Memory B cell (primary cell): ENCODE data around the gene PAN2.
"Not testable (repeated sequence)": the region's sequence is repeated elsewhere in the genome, so short reads cannot be mapped to it uniquely, and the experiment has no call there.

Experiments
- ATAC-seq: fragments of 150-1000 bp; cut with Tn5 transposase; 2 replicates; pipeline ENCODE4 v1.10.0; 2021; ENCODE audit warnings: low read depth, mild to moderate bottlenecking, moderate library complexity
- DNase-seq, 2 donors: peaks; one replicate each; pipeline ENCODE4 v3.0.0; 2022; ENCODE audit warnings: low spot score in 2 of 2
- H3K27ac Mint-ChIP-seq: one replicate; pipeline ENCODE4 v1.8.0; 2022; ENCODE audit warnings: mild to moderate bottlenecking, moderate library complexity, mixed read lengths
- H3K27me3 Mint-ChIP-seq: one replicate; pipeline ENCODE4 v1.8.0; 2022; ENCODE audit warnings: mixed read lengths
- H3K36me3 Mint-ChIP-seq: one replicate; pipeline ENCODE4 v1.8.0; 2022; ENCODE audit warnings: mild to moderate bottlenecking, mixed read lengths
- H3K4me1 Mint-ChIP-seq: one replicate; pipeline ENCODE4 v1.8.0; 2022; ENCODE audit warnings: mixed read lengths
- H3K4me3 Mint-ChIP-seq: one replicate; pipeline ENCODE4 v1.8.0; 2022; ENCODE audit warnings: mild to moderate bottlenecking, moderate library complexity, mixed read lengths
- H3K9me3 Mint-ChIP-seq: one replicate; pipeline ENCODE4 v1.8.0; 2022; ENCODE audit warnings: mixed read lengths

The PAN2 gene

DNA sequence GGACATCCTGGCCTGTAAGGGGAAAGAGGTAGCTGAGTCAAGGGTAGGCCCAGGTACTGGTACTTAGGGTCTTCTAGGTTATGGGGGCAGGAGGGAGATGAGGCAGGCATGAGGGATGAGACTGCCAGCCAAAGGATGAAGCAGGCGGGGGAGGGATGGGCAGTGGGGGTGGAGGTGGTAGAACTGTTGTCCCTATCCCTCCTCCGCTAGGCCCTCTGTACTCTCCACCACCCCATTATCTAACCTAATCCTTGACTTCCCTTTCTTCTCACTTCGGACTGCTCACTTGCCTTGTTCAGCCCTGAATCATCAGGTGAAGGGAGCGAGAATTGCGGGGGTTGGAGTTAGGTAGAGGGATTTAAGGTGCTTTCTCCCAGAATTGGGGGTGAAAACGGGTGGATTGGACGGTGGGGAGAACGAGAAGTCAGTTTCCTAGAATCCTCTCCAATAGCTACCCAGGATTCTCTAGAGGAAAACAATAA is 562 bp downstream of the PAN2 start:
- Mint-ChIP-seq H3K27me3 (no peaks in the 10 kb centered on the region), H3K36me3 (peaks cover 5% of the 10 kb centered on the region), H3K4me3 (peak overlapping the region; percentile 91), H3K9me3 (no peaks in the 10 kb centered on the region), H3K4me1 (peaks cover 25% of the 10 kb centered on the region), H3K27ac (peak overlapping the region; percentile 100)
- ATAC-seq (no peak), DNase-seq (no peak)

DNA sequence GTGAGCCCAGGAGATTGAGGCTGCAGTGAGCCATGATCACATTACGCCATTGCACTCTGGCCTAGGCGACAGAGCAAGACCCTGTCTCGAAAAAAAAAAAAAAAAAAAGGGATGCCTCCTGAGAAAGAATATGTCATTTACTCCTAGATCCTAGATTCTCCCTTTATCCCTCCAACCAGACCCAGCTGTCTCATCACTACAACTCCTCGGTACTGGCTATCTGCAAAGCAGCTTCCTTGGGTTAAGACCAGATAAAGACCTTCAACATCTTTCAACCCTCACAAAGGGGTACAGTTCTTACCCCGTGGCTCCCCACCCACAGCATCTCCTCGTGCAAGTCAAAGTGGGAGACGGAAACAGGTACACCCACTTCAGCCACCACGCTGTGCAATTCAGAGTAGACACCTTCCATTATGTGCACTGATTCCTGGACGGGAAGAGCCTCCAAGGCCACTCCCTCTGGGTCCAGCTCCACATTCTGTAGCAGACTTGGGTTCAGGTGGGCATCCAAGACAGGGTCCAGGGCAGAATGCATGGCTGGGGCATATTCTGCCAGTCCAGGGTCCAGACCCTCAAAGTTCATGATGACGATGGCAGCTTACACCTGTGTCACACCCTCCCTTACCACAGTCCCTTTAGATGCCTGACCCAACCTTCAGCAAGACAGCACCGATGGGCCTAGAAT is 1.1 kb downstream of the PAN2 start:
- DNase-seq (no peak), ATAC-seq (no peak)
- Mint-ChIP-seq H3K27ac (peak overlapping the region; percentile 100), H3K4me1 (peaks cover 24% of the 10 kb centered on the region), H3K4me3 (peak overlapping the region; percentile 91), H3K9me3 (no peaks in the 10 kb centered on the region), H3K27me3 (no peaks in the 10 kb centered on the region), H3K36me3 (peaks cover 9% of the 10 kb centered on the region)

DNA sequence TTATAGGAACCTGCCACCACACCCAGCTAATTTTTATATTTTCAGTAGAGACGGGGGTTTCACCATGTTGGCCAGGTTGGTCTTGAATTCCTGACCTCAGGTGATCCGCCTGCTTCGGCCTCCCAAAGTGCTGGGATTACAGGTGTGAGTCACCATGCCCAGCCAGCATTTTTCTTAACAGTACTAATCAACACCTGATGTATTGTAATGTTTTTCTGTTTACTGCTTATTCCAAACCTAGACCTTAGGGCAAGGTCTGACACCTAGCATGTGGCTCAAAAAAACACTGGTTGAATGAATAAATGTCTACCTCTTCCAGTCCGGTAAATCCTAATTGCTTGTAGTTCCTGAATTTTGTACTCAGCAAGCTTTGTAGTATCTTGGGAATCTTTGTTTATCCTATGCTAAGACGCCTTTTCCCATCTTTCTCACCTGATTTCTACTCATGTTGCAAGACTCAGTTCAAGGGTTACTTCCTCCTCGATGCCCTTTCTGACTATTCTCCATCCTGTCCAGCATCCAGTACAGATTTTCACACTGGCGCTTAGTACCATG is 2.8 kb downstream of the PAN2 start:
- H3K4me3 Mint-ChIP-seq = no peak overlapping the region
- peaks cover 19% of the 10 kb centered on the region for H3K36me3 Mint-ChIP-seq
- no peak overlapping the region for H3K27ac Mint-ChIP-seq
- ATAC-seq (no peak), DNase-seq (no peak)
- peaks cover 18% of the 10 kb centered on the region for H3K4me1 Mint-ChIP-seq
- H3K27me3 Mint-ChIP-seq = no peaks in the 10 kb centered on the region
- H3K9me3 Mint-ChIP-seq = no peaks in the 10 kb centered on the region

DNA sequence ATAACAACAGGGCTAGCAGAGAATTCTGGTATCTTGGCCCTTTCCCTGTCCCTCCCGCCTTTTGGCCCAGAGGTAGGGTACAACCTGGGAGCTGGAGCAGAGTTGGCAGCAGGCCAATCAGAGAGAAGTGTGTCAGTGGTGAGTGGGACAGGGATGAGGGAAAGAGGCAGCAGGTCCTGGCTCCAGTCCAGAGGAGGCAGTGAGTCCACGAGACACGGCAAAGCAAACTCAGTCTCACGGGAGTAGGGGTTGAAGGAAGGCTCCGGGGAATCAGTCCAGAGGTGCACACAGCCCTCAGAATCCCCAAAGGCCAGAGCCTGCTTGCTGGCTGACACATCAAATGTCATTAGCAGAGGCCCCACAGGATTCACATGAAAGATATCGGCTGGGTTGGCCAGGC is 7.3 kb downstream of the PAN2 start:
- Mint-ChIP-seq H3K9me3 (no peaks in the 10 kb centered on the region), H3K36me3 (peaks cover 46% of the 10 kb centered on the region), H3K27me3 (no peaks in the 10 kb centered on the region), H3K4me1 (peaks cover 7% of the 10 kb centered on the region), H3K27ac (no peak overlapping the region), H3K4me3 (no peak overlapping the region)
- ATAC-seq (no peak), DNase-seq (no peak)

DNA sequence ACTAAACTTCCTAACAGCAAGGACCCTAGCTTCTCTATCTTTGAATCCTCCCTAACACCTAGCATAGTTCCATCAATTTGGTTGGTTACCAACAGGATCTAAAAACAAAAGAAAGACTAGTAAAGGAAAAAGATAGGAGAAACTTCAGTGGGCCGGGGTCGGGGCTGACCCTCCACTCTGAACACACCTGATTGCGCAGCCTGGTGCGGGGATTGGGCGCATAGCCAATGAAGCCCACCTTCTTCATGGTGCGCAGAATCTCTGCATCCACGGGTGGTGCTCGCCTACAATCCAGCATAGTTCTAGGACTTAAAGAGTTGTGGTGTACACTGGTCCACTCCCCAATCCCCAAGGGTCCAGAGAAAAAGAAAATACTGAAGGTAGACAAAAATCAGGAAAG is 7.7 kb downstream of the PAN2 start:
- Mint-ChIP-seq H3K27me3 (no peaks in the 10 kb centered on the region), H3K36me3 (peaks cover 43% of the 10 kb centered on the region), H3K27ac (no peak overlapping the region), H3K4me3 (no peak overlapping the region), H3K4me1 (peaks cover 3% of the 10 kb centered on the region), H3K9me3 (no peaks in the 10 kb centered on the region)
- DNase-seq = no peak
- ATAC-seq = no peak

DNA sequence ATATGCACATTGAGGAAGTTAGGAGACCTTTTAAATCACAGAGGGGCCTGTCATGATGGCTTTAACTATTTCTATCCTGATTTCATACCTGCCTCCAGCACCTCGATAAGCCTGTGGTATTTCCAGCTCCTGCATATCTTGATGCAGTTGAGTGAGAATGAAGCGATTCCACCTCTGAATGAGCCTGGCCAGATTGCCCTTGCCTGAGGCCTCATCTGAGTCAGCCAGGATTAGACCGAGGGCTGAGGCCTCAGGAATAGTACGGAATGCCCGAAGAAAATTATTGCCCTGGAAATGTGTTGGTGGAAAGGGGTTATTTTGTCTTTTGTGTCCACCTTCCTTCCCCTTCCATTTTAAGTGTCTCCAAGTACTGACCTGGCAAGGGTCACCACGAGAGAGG is 9.6 kb downstream of the PAN2 start:
- Mint-ChIP-seq H3K27ac (no peak overlapping the region), H3K9me3 (no peaks in the 10 kb centered on the region), H3K4me3 (no peak overlapping the region), H3K4me1 (peaks cover 3% of the 10 kb centered on the region), H3K27me3 (no peaks in the 10 kb centered on the region), H3K36me3 (peaks cover 46% of the 10 kb centered on the region)
- ATAC-seq (no peak), DNase-seq (no peak)

DNA sequence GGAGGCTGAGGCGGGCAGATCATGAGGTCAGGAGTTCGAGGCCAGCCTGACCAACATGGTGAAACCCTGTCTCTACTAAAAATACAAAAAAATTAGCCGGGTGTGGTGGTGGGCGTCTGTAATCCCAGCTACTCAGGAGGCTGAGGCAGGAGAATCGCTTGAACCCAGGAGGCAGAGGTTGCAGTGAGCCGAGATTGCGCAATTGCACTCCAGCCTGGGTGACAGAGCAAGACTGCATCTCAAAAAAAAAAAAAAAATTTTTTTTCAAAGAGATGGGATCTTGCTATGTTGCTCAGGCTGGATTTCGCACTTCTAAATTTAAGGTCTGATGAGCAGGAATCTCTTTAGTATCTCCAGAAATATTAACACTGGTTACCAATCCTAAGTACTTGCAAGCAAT is 12.2 kb downstream of the PAN2 start:
- not testable (repeated sequence) for ATAC-seq, H3K9me3 Mint-ChIP-seq, H3K27ac Mint-ChIP-seq, H3K4me1 Mint-ChIP-seq, H3K4me3 Mint-ChIP-seq, H3K27me3 Mint-ChIP-seq, DNase-seq
- H3K36me3 Mint-ChIP-seq = peaks cover 40% of the 10 kb centered on the region

DNA sequence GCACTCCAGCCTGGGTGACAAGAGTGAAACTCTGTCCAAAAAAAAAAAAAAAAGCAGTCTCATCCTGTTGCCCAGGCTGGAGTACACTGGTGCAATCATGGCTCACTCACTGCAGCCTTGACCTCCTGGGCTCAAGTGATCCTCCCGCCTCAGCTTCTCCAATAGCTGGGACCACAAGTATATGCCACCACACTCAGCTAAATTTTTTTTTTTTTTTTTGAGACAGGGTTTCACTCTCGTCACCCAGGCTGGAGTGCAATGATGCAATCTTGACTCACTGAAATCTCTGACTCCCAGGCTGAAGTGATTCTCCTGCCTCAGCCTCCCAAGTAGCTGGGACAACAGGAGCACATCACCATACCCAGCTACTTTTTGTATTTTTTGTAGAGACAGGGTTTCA is 12.8 kb downstream of the PAN2 start:
- DNase-seq = no peak
- Mint-ChIP-seq H3K9me3 (no peaks in the 10 kb centered on the region), H3K27me3 (no peaks in the 10 kb centered on the region), H3K27ac (no peak overlapping the region), H3K4me1 (no peaks in the 10 kb centered on the region), H3K4me3 (no peak overlapping the region), H3K36me3 (peaks cover 36% of the 10 kb centered on the region)
- ATAC-seq = no peak

DNA sequence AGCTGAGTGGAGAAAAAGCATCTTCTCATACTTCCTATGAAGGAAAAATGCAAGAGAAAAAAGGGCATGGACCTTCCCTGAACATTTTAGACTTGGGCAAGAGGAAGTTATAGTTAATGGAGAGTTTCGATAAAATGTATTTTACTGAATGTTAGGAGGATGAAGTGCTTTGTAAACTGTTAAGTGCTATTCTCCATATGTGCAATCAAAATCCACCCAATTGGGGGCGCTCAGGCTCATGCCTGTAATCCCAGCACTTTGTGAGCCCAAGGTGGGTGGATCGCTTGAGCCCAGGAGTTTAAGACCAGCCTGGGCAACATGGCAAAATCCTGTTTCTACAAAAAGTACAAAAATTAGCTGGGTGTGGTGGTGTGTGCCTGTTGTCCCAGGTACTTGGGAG is 16.1 kb downstream of the PAN2 start:
- peaks cover 12% of the 10 kb centered on the region for H3K36me3 Mint-ChIP-seq
- H3K27me3 Mint-ChIP-seq = no peaks in the 10 kb centered on the region
- H3K9me3 Mint-ChIP-seq = no peaks in the 10 kb centered on the region
- ATAC-seq (no peak), DNase-seq (no peak)
- no peak overlapping the region for H3K4me3 Mint-ChIP-seq
- no peak overlapping the region for H3K27ac Mint-ChIP-seq
- H3K4me1 Mint-ChIP-seq = peaks cover 5% of the 10 kb centered on the region

DNA sequence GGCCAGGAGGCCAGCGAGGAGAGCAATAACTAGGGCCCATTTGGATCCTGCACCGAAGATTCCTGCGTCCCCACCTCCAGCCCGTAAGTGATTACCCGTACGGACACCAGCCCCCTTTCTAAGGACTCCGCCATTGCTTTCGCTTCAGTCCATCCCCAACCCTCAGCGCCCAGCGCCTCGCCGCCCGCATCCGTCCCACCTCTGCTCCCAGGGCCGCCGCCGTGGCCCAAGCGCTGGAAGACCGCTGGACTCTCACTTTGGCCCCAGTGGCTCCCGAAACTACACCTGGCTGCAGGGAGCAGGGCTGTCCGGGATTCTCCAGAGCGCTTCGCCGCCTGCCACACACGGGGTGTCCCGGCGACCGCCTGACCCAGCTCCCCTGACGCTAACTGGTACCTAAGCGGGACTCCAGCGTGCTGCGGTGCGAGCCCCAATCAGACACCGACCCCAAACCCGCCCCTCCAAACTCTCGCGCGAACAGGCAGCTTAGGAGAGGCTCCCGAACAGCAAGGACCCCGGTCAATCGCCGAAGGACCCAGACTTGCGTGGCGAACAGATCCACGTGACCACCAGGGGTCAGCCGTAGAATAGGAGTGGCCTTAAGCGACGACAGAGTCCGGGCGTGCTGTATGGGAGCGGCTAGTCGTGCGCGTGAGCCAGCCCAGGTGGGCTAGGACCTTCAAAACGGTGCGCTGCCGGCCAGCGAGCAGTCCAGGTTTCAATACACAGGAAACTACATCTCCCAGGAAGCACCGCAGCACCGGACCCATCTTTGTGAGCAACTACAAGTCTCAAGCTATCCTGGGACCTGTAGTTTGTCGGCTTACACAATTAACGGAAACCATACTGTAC is 18.0 kb downstream of the PAN2 start, which contains the start of gene CNPY2:
CNPY2 (minus strand) TSS at position 367 of the 852 bp plus-strand sequence. CDS start 771 bp downstream, outside the sequence.
- Mint-ChIP-seq H3K27ac (peak within 1 kb of the TSS; percentile 97), H3K4me1 (peaks cover 5% of the 10 kb centered on the region), H3K4me3 (peak within 1 kb of the TSS; percentile 98), H3K9me3 (no peaks in the 10 kb centered on the region), H3K36me3 (peaks cover 10% of the 10 kb centered on the region), H3K27me3 (no peaks in the 10 kb centered on the region)
- ATAC-seq = peak; percentile 88
- DNase-seq = peak; percentile 89 to 93

DNA sequence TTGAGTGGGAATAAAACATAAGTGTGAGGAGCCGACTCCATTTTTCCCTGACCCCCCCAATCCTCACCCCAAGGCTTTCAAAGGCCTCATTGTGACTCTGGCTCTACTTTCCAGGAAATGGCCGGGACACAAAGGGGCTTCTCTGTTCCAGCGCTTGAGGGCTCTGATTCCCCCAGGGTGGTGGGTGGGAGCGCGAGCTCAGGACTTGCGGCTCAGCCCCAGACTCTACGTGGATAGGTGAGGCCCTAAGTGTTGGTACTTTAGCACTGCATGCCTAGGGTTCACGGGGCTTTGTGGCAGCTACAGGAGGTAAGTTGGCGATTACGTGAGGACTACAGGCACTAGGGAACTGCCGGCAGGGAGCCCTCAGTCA is 18.6 kb downstream of the PAN2 start:
- Mint-ChIP-seq H3K27me3 (no peaks in the 10 kb centered on the region), H3K36me3 (peaks cover 10% of the 10 kb centered on the region), H3K4me3 (peak overlapping the region; percentile 98), H3K9me3 (no peaks in the 10 kb centered on the region), H3K4me1 (peaks cover 5% of the 10 kb centered on the region), H3K27ac (peak overlapping the region; percentile 97)
- ATAC-seq (no peak), DNase-seq (peak in 1 of 2 donors; percentile 19)

DNA sequence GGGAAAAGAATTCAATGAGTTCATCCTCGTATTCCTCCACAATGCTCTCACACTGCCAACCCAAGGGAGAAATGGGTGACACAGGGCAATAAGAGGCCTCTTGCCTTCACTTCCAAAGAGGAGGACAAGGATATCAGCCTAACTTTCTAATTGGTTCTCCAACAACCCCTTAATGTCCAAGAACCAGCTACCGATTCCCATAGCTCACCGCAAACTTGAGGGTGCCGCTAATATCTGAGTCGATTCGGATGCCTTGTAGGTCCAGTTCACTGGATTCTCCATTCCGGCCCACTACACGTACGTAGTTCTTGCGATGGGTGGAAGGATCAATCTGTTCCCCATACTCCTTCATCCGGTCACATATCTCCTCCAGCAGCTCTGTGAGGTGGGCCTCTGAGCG is 22.8 kb downstream of the PAN2 start:
- Mint-ChIP-seq H3K36me3 (peaks cover 6% of the 10 kb centered on the region), H3K4me1 (peaks cover 6% of the 10 kb centered on the region), H3K4me3 (no peak overlapping the region), H3K27ac (no peak overlapping the region), H3K27me3 (no peaks in the 10 kb centered on the region), H3K9me3 (no peaks in the 10 kb centered on the region)
- ATAC-seq (no peak), DNase-seq (no peak)

DNA sequence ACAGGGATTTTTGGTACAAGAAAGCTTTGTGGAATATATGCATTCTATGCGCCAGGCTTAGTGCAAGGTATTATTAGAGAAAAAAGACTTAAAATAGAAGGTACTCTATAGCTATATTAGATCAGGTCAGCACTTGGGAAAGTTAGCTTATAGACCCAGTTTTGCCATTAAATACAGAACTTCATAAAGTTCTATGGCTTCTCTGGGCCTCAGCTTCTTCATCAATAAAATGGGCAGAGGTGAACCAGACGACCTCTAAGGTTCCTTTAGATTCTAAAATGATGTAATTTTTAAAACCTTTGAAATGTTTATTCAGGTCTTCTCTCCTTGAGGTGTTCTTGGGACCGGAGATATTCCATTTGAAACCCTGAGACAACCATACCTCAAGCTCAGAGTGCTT is 25.1 kb downstream of the PAN2 start:
- Mint-ChIP-seq H3K27ac (no peak overlapping the region), H3K36me3 (peaks cover 5% of the 10 kb centered on the region)

DNA sequence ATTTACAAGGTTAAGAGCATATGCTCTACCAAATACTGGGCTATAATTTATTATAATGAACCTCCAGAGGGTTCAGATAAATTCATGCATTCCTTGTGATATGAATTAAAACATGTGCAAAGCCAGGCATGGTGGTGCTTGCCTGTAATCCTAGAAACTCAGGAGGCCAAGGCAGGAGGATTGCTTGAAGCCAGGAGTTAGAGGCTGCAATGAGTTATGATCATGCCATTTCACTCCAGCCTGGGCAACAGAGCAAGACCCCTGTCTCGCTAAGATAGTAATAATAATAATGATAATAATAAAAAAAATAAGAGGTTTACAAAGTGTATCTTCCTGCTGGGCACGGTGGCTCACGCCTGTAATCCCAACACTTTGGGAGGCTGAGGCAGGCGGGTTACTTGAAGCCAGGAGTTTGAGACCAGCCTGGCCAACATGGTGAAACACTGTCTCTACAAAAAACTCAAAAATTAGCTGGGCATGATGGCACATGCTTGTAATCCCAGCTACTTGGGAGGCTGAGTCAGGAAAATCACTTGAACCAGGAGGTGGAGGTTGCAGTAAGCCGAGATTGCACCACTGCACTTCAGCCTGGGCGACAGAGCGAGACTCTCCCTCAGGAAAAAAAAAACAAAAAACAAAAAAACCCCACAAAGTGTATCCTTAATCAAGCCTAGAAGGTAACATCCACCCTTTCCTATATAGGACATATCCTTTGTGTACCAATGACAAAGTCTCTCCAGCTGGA is 26.4 kb downstream of the PAN2 start:
- Mint-ChIP-seq H3K27me3 (no peaks in the 10 kb centered on the region), H3K36me3 (peaks cover 5% of the 10 kb centered on the region), H3K4me1 (peaks cover 2% of the 10 kb centered on the region), H3K4me3 (no peak overlapping the region), H3K9me3 (no peaks in the 10 kb centered on the region), H3K27ac (no peak overlapping the region)
- no peak for DNase-seq
- ATAC-seq = no peak

More for the DNA sequence above, 25.1 kb downstream of the PAN2 start:
- no peak overlapping the region for H3K4me3 Mint-ChIP-seq
- H3K9me3 Mint-ChIP-seq = no peaks in the 10 kb centered on the region
- H3K27me3 Mint-ChIP-seq = no peaks in the 10 kb centered on the region
- DNase-seq (no peak), ATAC-seq (no peak)
- peaks cover 2% of the 10 kb centered on the region for H3K4me1 Mint-ChIP-seq
